ENCODE data around the gene SORBS2.

SORBS2 gene

DNA sequence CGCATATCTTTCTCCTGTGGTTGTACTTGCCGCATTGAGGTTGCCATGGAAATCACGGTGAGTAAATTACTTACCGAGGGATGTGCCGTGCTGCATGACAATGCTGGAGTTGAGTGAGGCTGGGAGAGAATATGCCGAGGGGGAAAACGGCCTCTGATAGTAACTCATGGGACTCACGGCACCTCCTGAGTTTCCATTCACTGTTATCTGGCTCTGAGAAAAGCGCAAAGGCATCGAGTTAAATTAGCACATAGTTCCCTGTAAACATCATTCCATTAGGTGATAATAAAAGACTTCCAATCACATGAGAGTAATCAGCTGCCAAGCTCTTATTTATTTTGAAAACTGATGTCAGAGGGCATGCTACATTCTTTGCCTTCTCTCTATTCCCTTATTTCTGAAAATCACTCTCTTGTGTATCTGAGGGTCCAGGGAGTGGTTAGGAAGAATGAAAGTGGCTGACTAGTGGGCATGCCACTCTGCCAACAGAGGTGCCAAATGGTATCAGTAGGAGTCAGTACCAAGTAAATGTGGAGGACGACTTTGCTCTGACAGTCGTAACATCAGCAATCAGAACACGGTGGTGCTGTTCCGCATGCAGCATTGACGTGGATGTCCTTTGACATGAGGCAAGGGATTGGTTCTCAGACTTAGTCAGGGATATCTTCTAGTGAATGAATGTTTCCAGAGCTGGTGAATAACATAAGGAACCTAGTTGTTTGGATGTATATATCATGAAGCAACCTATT, 149.8 kb downstream of the SORBS2 start:
- no peak for DNase-seq

DNA sequence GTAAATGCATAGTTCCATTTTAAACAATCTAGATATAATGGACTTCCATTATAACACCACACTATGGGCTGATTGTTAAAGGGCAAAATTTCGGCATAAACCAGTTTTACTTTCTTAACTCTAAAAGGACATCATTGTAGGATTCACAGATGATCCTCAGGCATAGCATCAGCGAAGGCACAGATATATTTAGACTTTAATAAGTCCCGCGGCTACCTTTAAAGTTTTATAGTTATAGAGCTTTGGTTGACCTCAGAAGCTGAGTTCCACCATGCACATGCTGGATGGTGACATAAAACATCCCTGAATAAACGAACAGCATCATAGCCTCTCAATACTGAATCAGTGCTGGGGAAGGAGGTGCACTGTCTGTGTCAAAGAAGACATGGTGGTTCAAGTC, 151.7 kb downstream of the SORBS2 start:
- DNase-seq, result no peak

- DNase-seq, result no peak
These were observed 154.3 kb downstream of the SORBS2 start for GRCh38 chr4:185657699-185658098.

DNA sequence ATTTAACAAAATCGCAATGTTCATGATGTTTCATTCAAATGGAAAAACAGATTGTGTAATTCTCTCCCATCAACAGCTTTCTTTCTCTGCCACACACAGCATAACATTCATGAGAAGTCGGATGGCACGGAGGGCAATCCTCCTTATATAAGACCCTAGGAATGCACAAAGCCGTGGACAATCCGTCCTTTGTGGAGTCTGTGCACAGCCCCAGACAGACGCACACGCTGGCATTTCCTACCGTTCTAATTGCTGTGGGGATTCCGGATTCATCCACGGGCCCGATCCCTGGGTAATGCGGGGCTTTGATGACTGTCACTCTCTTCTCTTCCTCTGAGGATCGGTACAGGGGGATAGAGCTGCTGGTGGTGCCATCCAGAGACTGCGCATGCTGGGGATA, 154.8 kb downstream of the SORBS2 start:
- no peak for DNase-seq

- no peak for DNase-seq
These were observed 155.5 kb downstream of the SORBS2 start for GRCh38 chr4:185656467-185656931.

DNA sequence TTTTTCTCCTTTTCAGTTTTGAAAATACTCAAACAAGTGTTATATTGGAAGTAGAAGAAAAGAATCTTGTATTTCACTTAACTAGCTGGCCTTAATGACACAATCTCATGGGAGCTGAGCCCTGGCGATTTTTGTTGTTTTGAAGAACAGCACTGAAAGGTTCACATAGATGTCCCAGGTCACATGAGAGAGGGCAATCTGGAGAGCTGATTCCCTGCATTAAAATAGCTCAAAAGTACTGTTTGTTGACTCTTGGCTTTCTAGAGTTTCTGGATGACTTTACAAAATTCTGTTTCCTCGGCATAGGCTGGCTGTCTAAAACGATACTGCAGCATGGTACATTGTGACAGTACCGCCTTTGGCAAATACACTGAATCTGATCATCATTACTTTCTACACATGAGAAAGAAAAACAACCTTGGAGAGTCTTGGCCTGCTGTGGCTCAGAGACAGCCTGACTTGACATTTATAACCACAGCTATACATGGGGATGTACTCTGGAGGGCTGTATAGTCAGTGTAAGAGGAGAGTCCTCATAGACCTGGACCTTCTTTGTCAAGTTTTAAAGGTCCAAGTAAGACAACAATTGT, 156.9 kb downstream of the SORBS2 start:
- DNase-seq, result no peak

GRCh38 chr4:185654311-185654710, 157.7 kb downstream of the SORBS2 start:
- no peak for DNase-seq

DNA sequence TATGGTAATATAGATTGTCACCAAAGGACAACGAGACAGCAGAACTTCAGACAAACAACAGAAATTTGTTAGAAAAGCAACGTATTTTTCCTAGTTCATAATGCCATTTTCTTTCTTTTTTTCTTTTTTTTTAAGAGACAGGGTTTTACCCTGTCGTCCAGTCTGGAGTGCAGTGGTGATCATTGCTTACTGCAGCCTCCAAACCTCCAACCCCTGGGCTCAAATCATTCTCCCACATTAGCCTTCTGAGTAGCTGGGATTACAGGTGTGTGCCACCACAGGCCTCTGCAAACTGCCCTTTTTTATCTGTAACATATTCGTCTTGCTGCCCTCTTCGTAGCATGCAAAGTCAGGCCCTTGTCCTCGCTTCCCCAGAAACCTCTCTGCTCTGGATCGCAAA, 160.1 kb downstream of the SORBS2 start:
- DNase-seq, result no peak

DNA sequence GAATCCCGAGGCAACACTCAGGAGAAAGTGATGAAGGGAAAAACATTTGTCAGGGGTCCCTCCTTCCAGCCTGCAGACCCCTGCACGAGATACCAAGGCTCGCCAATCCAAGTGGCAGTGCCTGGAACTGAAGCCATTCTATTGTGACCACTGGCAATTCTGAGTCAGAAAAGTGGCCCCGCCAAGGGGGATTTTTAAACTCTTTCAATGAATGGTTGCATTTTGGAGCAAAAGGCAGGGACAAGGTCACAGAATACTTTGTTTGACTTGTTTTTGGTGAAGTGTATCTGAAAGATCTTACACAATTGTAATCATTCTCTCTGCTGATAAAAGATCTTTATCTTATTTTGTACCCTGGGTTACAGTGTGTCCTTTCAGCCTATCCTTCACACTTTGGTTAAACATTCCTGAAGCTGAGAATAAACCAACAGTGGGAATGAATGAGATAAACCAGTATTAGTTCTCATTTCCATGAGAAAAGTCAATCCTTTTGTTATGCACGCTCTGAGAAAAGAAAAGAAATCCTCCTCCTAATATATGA, 160.8 kb downstream of the SORBS2 start:
- no peak for DNase-seq

- no peak for DNase-seq
These were observed 163.4 kb downstream of the SORBS2 start for GRCh38 chr4:185648631-185649030.

DNA sequence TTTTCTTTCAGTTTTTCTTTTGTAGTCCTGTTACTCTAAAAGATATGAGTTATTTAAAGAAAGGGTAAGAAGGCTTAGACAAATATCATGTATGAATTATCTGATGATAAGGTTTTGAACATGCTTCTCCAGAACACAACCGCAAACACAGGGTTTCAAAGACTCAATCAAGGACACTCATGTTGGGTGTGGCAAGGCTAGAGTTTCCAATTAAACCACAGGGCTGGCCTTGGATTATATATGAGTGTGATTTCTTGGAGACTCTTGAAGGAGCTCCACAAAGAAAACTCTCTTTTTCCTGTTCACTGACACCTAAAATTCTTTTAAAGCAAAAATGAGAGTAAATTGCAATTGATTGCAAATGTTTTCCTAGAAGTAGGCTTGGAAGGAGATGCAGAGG, 166.6 kb downstream of the SORBS2 start:
- no peak for DNase-seq

DNA sequence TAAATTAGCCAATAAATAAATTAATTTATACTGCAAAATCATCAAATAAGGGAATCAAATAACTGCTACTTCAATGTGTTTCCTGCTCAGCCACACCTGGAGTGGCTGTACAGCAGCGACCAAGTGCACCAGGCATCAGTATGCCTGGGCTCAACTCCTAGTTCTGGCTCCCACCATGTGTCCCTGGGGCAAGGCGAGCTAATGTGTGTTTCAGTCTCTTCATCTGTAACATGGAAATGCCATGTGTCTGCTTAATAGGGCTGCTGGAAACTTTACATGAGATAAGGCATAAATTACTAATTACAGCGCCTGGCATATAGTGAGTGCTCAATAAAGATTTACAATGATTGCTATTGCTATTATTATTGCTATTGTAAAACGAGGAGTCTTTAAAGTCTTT, 167.6 kb downstream of the SORBS2 start:
- no peak for DNase-seq

DNA sequence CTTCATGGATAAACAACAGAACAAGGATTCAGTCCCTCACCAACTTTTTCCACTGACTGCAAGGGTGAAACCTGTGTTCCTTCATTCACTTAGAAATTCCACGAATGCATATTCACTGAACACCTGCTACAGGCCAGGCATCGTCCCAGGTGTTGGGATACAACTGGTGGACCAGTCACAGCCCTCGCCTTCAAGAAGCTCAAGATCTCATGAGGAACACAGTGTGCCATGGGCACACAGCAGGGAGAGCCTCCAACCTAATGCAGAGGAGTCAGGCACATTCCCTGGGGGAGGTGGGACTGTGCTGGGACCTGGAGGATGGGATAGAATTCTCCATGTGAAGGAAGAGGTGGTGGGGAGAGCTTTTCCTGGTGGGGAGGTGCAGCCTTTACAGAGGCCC, 169.1 kb downstream of the SORBS2 start:
- no peak for DNase-seq

DNA sequence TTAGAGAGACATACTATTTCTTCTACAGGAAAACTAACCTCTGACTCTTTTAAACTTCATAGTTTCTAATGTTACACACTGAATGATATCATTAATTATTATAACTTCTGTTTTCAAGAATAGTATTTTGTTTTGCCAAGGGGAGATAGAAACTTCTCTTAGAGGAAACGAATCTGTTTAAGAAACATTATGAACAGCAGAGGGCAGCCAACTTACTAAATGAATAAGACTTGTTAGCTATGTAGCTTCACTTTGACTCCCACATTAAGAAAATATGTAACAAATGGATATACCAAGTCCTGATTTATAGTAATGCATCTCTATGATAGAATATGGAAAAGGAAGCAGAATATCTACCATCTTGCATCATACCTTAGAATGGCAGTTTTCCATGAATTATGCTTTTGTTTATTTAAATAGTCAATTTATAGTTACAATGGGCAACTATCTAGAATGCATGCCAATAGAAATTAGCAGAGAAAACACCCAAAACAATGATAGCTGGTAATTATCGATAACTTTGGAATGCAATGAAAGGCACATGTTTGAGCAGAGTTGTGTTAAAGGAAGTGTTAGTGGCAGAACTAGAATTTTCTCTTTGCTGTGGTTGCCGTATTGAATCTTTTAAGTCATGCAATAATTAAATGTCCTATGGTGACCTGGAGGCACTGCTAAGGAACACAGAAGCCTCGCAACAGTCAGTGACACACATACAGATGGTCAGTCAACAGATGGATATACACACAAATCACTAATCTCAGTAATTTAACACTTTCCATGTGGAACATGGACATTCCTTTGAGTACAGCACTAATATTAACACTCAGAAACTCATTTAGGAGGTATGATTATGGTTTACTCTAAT, 171.0 kb downstream of the SORBS2 start:
- DNase-seq, result no peak

DNA sequence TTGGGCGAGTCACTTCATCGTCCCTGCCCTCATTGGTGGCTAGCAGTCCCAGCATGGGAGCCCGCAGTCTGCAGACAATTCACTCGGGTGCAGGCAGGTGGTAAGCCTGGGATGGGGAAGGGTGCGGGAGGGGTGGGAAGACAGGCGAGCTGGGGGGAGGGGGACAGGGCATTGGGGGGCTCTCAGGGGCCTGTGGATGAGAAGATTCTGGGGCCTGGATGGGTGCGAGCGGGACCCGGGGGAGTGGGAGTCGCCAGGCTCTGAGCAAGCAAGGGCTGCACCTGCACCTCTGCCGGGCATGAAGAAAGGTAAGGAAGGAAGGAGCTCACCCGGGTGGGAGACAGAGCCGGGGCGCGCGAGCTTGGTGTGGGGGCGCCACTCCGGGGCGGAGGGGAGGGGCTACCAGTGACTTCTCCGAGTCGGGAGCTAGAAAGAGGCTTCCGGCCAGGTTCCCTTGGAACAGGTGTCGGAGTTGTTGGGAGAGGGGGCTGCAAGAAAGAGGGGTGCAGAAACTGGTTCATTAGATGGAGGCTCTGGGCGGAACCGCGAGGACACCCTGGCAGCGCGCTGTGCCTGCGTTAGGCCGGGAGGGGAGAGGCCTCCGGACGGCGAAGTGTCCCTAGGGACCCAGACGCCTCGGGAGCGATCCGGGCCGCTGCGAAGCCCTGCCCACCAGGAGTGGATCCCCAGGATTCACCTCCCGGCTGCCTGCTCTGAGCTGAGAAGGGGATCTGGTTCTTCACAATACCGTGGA, 173.3 kb downstream of the SORBS2 start:
- DNase-seq, result no peak

DNA sequence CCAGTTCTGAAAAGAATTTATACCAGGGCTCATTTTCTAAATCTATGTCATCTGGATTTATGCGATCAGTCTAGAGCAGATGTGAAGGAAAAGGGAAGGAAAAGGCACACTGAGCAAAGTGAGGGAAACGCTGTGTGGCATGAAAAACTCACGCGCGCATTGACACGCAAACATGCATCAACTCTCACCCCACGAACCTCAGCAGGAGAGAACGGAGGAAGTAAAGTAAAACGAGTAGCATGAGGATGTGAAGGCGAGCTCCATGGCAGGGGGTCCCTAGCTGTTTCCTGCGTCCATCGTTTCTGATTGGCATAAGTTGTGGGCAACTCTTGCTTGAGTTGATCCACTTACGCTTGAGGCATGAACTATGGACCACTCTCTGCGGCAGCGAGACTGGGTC, 173.9 kb downstream of the SORBS2 start:
- DNase-seq, result no peak

- DNase-seq, result no peak
These were observed 174.7 kb downstream of the SORBS2 start for GRCh38 chr4:185637163-185637875.

DNA sequence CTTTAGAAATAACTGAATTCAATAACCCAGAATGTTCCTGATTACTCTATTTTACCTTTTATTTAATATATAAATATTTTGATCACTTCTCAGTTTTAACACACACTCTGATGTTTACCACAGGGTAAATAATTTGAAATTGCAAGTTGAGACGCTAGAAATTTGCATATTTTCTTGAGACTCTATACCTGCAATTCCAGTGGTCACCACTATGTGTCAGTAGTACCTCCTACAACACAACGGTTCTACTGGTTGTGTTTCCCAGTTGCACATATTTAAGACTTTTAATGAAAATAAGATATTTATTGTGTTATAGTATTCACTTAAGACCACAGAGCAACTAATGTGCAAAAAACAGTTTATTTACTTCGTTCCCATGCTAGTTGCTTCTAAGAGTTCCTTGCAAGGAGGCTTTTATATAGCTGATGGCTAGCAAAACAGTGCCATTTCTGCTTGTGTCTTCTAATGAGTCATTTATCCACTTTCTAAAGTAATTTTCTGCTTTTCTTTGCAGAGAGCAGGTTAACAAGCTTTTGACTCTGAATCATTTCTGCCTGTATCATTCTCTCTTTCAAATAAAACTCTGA, 177.8 kb downstream of the SORBS2 start:
- DNase-seq, result no peak

GRCh38 chr4:185626798-185627197, 185.2 kb downstream of the SORBS2 start:
- no peak for DNase-seq

- DNase-seq, result no peak
These were observed 186.5 kb downstream of the SORBS2 start for GRCh38 chr4:185625503-185625902.

GRCh38 chr4:185624259-185624589, 187.8 kb downstream of the SORBS2 start:
- no peak for DNase-seq

All from NK-92 treated with Interleukin-12 subunit alpha and Interleukin-12 subunit beta, amount 100 ng/mL, for 24 hours (cell line).